NCI-H460 (cell line): ENCODE data around the gene CACNA2D3. TPM values are rescaled to one million over a fixed set of nuclear protein-coding genes. Genes with fewer than 3 reads are reported as not detected.

Experiments used
- DNase-seq: peaks from one replicate; pipeline ENCODE4 v3.0.0-alpha.2; 2016; ENCODE audit warnings: low read depth; ENCODE audit errors: extremely low read depth
- total RNA-seq: library from RNA; depleted of rRNA; stranded (reverse); fragments of >200 nt; shearing (Covaris generic); gene quantifications from 2 replicates; pipeline ENCODE4 v1.2.3, GENCODE V29; 2014

CACNA2D3 gene
- total RNA-seq, 1 experiment from 2014 or later: 10.8 TPM

DNA sequence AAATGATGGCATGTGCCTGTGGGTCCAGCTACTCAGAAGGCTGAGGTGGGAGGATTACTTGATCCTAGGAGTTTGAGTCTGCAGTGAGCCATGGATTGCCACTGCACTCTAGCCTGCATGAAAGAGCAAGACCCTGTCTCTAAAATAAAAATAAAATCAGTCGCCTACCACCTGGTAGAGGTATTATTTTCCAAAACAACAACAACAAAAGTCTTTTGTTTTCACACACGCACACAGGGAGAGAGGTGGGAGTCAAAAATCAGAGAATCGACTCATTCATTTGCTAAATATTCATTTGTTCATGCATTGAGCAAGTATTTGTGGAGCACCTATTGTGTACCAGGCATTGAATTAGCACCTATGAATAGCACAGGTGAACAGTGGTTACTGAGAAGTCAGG lies 587.4 kb downstream of the CACNA2D3 start:
- no peak for DNase-seq

GRCh38 chr3:54710954-54711353 lies 588.6 kb downstream of the CACNA2D3 start:
- DNase-seq: no peak

DNA sequence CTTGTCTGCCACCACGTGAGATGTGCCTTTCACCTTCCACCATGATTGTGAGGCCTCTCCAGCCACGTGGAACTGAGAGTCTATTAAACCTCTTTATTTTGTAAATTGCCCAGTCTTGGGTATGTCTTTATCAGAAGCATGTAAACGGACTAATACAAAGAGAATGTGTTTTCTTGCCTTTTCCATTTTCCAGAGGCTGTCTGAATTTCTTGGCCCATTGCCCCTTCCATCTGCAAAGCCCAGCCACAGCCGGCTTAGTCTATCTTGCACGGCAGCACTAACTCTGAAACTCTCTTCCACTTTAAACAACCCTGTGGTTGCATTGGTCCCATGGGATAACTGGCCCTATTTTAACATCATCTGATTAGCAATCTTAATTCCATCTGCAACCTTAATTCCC lies 590.2 kb downstream of the CACNA2D3 start:
- no peak for DNase-seq

DNA sequence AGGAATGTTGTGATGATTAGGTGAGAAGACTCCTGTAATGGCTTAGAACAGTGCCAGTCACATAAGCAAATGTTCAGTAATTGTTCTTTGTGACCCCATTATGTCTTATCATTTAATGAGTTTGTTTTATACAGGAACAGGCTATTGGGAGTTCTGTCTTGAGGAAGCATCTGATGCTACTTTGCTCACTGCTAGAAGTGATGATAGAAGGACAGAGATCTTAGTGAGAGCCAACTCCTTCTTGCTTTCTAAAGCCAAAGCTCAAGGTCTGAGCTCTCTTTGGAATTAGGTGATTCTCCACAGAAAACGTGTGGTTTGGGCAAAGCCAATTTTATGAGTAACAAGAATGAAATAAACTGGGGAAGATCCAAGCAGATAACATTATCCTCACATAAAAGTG lies 590.7 kb downstream of the CACNA2D3 start:
- no peak for DNase-seq

DNA sequence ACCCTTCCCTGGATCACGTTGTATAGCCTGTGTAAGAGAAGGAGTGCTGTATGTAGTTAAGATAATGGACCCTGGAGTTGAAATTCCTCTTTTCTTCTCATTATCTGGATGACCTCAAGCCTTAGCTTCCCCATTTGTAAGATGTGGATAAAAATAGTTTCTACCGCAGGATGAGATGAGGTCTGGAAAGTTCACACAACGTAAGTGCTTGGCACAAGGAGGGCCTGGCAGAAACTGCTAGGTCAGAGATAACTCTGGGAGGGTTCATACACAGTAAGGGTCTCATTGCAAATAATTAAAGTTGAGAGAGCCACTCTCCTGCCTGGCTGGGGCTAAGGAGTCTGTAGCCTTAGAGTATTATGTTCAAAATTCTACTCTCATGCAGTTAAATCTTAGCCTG lies 591.1 kb downstream of the CACNA2D3 start:
- no peak for DNase-seq

- no peak for DNase-seq
Measured at GRCh38 chr3:54714035-54714434, 591.7 kb downstream of the CACNA2D3 start.

GRCh38 chr3:54717506-54717905 lies 595.2 kb downstream of the CACNA2D3 start:
- no peak for DNase-seq

DNA sequence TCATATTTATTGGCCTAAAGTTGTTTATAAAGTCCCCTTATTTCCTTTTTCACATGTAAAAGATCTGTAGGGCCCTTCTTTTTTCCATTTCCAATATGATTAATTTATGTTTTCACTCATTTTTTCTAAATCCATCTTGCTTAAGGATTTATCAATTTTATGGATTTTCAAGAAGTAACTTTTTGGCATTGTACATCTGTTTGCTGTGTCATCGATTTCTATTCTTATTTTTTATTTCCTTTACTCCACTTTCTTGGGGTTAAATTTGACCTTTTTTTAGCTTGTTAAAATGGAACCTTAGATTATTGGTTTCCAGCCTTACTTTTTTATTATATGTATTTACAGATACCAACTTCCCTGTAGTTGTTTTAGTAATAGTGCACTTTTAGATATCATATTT lies 597.6 kb downstream of the CACNA2D3 start:
- no peak for DNase-seq

- no peak for DNase-seq
Measured at GRCh38 chr3:54720604-54721003, 598.3 kb downstream of the CACNA2D3 start.

DNA sequence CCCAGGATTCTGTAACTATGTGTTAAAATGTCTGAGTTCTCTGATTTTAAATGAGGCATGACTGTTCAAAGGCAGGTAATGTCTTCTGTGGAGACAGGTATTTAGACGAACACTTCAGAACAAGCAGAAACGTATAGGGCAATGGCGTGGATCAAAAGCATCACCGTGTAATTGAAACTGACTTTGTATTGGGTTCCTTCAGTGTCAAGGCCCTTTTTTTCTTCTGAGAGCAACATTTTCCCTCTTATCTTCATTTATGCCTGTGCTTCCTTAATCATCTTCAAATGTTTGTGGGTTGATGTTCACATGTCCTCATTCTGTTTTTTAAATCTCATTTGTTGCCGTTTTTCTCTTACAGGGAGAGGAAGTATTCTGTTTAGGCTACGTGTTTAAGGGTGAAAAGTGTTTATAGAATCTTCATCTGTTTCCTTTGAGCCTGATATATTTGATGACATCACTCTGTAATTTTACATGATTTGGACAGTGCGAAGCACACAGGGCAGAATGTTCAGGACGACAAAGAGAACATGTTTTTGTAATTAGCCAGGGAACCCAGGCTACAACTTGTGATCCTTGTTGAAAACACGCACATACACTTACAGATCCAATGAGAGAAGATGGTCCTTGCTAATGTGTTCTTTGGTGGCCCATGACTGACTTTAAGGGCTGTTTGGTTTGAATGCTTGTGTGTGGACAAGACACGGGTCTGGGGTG lies 609.5 kb downstream of the CACNA2D3 start:
- no peak for DNase-seq

GRCh38 chr3:54733106-54734006 lies 611.0 kb downstream of the CACNA2D3 start:
- DNase-seq: no peak

- no peak for DNase-seq
Measured at GRCh38 chr3:54736459-54736858, 614.1 kb downstream of the CACNA2D3 start.

GRCh38 chr3:54743755-54744154 lies 621.4 kb downstream of the CACNA2D3 start:
- DNase-seq: no peak

GRCh38 chr3:54744291-54744690 lies 621.9 kb downstream of the CACNA2D3 start:
- no peak for DNase-seq

DNA sequence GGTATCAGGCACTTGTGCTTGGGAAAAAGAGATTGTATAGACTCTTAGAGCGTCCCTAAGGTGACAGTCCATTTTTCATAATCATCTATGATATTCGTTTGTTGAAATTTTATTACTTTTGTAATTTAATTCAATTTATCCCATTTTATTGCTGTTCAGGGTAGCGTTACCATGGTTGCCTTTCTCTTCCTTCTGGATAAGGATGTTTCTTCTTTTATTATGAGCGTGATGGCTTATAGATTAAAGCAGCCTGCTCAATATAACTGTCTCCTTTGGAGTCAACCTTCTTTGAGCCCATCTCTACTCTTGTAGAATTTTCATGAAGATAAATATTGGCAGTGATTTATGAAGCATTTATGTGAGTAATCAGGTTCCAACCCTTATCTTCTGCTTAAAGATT lies 623.5 kb downstream of the CACNA2D3 start:
- DNase-seq: no peak

GRCh38 chr3:54746722-54747121 lies 624.4 kb downstream of the CACNA2D3 start:
- DNase-seq: no peak

DNA sequence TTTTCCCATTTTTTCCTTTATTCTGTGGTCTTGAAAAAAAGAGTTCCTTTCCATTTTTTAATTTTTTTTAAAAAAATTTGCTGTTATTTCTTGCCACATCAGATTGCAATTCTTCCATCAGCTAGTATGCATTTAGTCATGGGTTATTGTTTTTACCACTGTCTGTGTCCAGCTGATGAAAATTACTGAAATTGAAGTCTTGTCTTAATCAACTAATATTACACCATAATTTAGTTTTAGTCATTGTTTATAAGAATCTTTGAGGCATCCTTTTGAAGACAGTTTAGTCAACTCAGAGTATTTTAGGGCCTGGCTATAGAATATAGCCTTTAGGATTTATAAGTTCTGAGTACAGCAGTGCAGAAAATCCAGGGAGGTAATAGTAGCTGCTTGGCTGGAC lies 633.4 kb downstream of the CACNA2D3 start:
- DNase-seq: no peak

DNA sequence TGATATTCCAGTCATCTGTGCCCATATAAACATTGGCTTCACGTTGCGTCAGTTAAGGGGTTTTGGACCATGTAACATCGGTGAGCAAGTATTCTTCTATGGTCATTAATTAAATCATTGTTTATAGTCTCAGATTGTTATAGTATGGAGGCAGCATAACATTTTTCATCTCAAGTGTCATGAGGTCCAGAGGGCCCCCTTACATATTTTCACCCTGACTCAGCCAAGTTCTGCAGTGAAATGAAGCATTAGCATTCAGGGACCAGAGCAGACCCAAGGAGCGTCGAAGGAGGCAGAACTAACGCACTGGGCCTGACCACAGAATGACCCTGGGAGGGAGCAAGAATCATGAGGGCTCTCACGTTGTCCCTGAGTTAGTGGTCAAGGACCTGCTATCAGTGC lies 634.0 kb downstream of the CACNA2D3 start:
- no peak for DNase-seq

GRCh38 chr3:54758461-54758860 lies 636.1 kb downstream of the CACNA2D3 start:
- no peak for DNase-seq

DNA sequence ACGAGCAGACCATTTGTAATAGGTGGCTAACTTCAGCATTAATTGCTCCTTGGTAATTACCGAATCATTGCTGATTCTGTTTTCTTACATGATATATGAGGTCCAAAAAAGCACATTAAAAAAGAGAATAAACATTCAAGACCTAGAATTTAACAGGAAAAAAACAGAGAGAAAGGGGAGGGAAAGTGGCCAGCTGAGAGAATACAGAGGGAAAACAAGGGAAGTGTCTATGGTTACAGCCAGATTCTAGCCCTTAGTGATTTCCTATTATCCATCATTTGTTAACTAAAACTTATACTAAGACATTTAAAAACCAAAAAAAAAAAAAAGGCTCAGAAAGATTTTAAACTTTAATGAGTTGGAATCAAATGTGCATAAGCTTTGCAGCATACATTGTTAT lies 636.8 kb downstream of the CACNA2D3 start:
- DNase-seq: no peak

- DNase-seq: no peak
Measured at GRCh38 chr3:54760201-54760600, 637.8 kb downstream of the CACNA2D3 start.

DNA sequence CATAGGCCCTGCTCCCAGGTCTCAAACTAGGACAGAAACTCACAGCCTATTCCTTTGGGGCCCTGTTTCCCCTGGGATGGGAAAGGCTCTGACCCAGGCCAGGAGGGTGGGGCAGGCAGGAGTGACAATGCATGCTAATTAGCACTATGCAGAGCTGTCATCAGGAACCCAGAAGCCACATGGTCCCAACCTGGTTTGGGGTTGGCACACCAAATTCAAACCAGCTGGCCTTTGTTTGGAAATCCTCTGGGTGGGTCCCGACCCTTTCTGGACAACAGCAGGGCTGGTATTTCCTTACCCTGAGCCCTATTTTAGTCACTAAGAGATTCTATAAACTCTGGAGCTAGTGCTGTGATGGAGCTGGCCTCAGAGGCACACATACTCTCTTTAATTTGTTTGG lies 639.3 kb downstream of the CACNA2D3 start:
- no peak for DNase-seq
